Gastrocnemius medialis (tissue), 4 donors: Measurements from ENCODE around the gene NT5DC2.

Experiments used
- POLR2A ChIP-seq, 2 donors: fragments of 450-650 bp; IDR thresholded peaks; one replicate each; pipeline ENCODE4 v1.6.1; 2017; ENCODE audit warnings: antibody characterized with exemption in 2 of 2, mild to moderate bottlenecking in 2 of 2, moderate library complexity in 2 of 2
- TF ChIP-seq, protein P1 (sequence below), 5 experiments: fragments of 450-650 bp in 3 of 5; fragments of 200-600 bp in 2 of 5; sonication (generic) in 2 of 5; IDR thresholded peaks in 4 of 5; conservative IDR thresholded peaks in 1 of 5; 1 replicate in 4 of 5; 2 replicates in 1 of 5; pipeline ENCODE4 v1.5.1; 2016 to 2019; ENCODE audit warnings: antibody characterized with exemption in 5 of 5, mild to moderate bottlenecking in 3 of 5, moderate library complexity in 3 of 5

DNA sequence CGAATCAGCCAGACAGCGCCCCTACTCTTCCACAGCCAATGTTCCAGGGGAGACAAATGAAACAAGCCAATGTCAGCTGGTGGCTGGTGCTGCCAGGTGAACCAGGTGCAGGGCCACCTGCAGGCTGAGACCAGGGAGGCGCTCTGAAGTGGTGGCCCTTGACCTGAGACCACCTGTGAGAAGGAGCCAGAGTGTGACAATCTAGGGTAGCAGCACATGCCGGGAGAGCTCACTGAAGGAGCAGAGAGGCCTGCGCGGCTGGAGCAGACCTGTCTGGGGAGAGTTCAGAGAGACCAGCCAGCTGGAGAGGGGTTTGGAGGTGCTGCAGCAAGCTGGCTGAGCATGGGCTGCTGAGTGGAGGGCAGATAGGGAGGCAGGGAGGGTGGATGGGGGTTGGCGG is 39.2 kb downstream of the NT5DC2 start:
- no peak for TF ChIP-seq POLR2A (IDR thresholded peaks at IDR 0.05)
- TF ChIP-seq, protein P1, sequence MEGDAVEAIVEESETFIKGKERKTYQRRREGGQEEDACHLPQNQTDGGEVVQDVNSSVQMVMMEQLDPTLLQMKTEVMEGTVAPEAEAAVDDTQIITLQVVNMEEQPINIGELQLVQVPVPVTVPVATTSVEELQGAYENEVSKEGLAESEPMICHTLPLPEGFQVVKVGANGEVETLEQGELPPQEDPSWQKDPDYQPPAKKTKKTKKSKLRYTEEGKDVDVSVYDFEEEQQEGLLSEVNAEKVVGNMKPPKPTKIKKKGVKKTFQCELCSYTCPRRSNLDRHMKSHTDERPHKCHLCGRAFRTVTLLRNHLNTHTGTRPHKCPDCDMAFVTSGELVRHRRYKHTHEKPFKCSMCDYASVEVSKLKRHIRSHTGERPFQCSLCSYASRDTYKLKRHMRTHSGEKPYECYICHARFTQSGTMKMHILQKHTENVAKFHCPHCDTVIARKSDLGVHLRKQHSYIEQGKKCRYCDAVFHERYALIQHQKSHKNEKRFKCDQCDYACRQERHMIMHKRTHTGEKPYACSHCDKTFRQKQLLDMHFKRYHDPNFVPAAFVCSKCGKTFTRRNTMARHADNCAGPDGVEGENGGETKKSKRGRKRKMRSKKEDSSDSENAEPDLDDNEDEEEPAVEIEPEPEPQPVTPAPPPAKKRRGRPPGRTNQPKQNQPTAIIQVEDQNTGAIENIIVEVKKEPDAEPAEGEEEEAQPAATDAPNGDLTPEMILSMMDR (IDR thresholded peaks at IDR 0.05 in 4 of 5, conservative IDR thresholded peaks at IDR 0.05 in 1 of 5) = no peak
